Adrenal gland (tissue), 19 donors: ENCODE measurements around the gene ZNF184. TPM values are rescaled to one million over a fixed set of nuclear protein-coding genes. Genes with fewer than 3 reads are reported as not detected.

Experiments used
- DNase-seq, 7 donors: peaks; one replicate each; pipeline ENCODE4 v3.0.0-alpha.2; 2019 to 2020
- H3K27ac ChIP-seq, 5 donors: fragments of 200-600 bp; sonication (generic) in 4 of 5; 1 replicate in 3 of 5; 2 replicates in 2 of 5; pipeline versions ENCODE4 v1.5.1 to v1.8.0; 2016 to 2020; ENCODE audit warnings: mild to moderate bottlenecking in 1 of 5
- H3K27me3 ChIP-seq: fragments of 200-600 bp; 2 replicates; pipeline ENCODE4 v1.8.0; 2021
- H3K36me3 ChIP-seq, 2 donors: fragments of 200-600 bp; replicated peaks in 1 of 2; 1 replicate in 1 of 2; 2 replicates in 1 of 2; pipeline versions ENCODE4 v1.5.1 to v1.8.0; 2018 to 2022
- H3K4me1 ChIP-seq, 2 donors: fragments of 200-600 bp; replicated peaks in 1 of 2; 1 replicate in 1 of 2; 2 replicates in 1 of 2; pipeline versions ENCODE4 v1.5.1 to v1.8.0; 2018 to 2021
- H3K4me3 ChIP-seq, 4 donors: fragments of 200-600 bp; sonication (generic) in 3 of 4; one replicate each; pipeline ENCODE4 v1.5.1; 2016 to 2018
- H3K9me3 ChIP-seq, 3 donors: fragments of 200-600 bp; sonication (generic) in 1 of 3; replicated peaks in 1 of 3; 1 replicate in 2 of 3; 2 replicates in 1 of 3; pipeline versions ENCODE4 v1.5.1 to v1.8.0; 2016 to 2021
- CTCF ChIP-seq, 6 experiments: fragments of 450-650 bp in 4 of 6; fragments of 200-600 bp in 2 of 6; sonication (generic) in 1 of 6; IDR thresholded peaks; 1 replicate in 5 of 6; 2 replicates in 1 of 6; pipeline versions ENCODE4 v1.5.1 to v1.8.0; 2016 to 2021; ENCODE audit warnings: antibody characterized with exemption in 6 of 6, mild to moderate bottlenecking in 2 of 6, moderate library complexity in 1 of 6
- POLR2A ChIP-seq, 2 donors: fragments of 450-650 bp; IDR thresholded peaks; one replicate each; pipeline ENCODE4 v1.6.1; 2017; ENCODE audit warnings: antibody characterized with exemption in 2 of 2, mild to moderate bottlenecking in 2 of 2, moderate library complexity in 1 of 2
- WGBS, 4 donors: extraction: QIAGEN DNeasy Blood & Tissue Kit in 2 of 4; methylation state at CpG; one replicate each; pipeline versions ENCODE4 v1.1.5 to v1.1.7; 2013 to 2017; 5-methylcytosine and 5-hydroxymethylcytosine counted together
- intact Hi-C, 2 donors: fragments of 100-400 bp; cut with DNase I; formaldehyde crosslinking; loops; one replicate each; pipeline versions ENCODE4 v1.14.1 to v1.15.0; 2022 to 2023
- long read RNA-seq, 10 donors: library from polyadenylated mRNA in 3 of 10; unstranded in 2 of 10; stranded (forward) in 1 of 10; transcript quantifications; one replicate each; pipeline ENCODE4 v2.0.0 and lab custom pipeline, GENCODE V29; 2021 to 2026
- polyA plus RNA-seq, 3 donors: library from polyadenylated mRNA; stranded (reverse); fragments of 200-250 nt in 2 of 3; fragments of 350-450 nt in 1 of 3; fragmentation: Illumina TruSeq in 1 of 3; extraction: RNeasy Lipid Tissue Mini Kit (QIAGEN cat#74804) in 1 of 3; gene quantifications; one replicate each; pipeline ENCODE4 v1.2.3, GENCODE V29; 2013 to 2014
- total RNA-seq, 9 donors: library from RNA; depleted of rRNA in 4 of 9; stranded (reverse); fragments of >200 nt in 4 of 9; fragments of 120-200 nt in 1 of 9; fragmentation: NEBNext Ultra II Directional in 1 of 9; extraction: Animal tissue kit (Norgen Biotek cat#: 25700) in 1 of 9; gene quantifications; one replicate each; pipeline versions ENCODE4 v1.1.0 to v1.2.4, GENCODE V29; 2013 to 2023
- donor health status: healthy with polysubstance abuse.
- donor health status: Bipolar disorder and iron deficiency.
- donor health status: DM: yes; HTN: yes; CAD: no.
- donor health status: DM: no; HTN: no; CAD: no.
- donor health status: DM: no; HTN: no; CAD: no.
- donor health status: DM: yes; HTN: yes; CAD: no.

ZNF184 gene
- total RNA-seq (1 to 10 TPM; 3.1 to 8.3 (median 4.9) TPM), polyA plus RNA-seq (1 to 10 TPM; 1.3 to 6.0 (median 1.6) TPM)
- long read RNA-seq, donor 1 = 0 reads
- long read RNA-seq, donor 2, partial matches to known transcripts = 0 of 2 reads
- long read RNA-seq, donor 2, other reads (novel, unspliced or antisense) = 0 of 2 reads
- long read RNA-seq, donor 3, partial matches to known transcripts = 0 of 1 reads
- long read RNA-seq, donor 3, other reads (novel, unspliced or antisense) = 0 of 1 reads
- long read RNA-seq, donor 4, partial matches to known transcripts = 0 of 3 reads
- long read RNA-seq, donor 4, other reads (novel, unspliced or antisense) = 1 of 3 reads
- long read RNA-seq, donor 5, transcript ZNF184-201 (6 exons, 3,101 nt) = major isoform, 7 of 15 reads
- long read RNA-seq, donor 5, partial matches to known transcripts = 2 of 15 reads
- long read RNA-seq, donor 5, other reads (novel, unspliced or antisense) = 6 of 15 reads
- long read RNA-seq, donor 6, partial matches to known transcripts = 1 of 4 reads
- long read RNA-seq, donor 6, other reads (novel, unspliced or antisense) = 3 of 4 reads
- long read RNA-seq, donor 7 = 0 reads
- long read RNA-seq, donor 8 = 0 reads
- long read RNA-seq, donor 9 = 0 reads
- long read RNA-seq, donor 10 = 0 reads

GRCh38 chr6:27472617-27473400, at the start of gene ZNF184:
Gene ZNF184, minus strand, starts transcription at chr6:27473105. Its CDS starts 811 bp downstream, at chr6:27472294.
- no peaks in the 10 kb centered on the region for H3K9me3 ChIP-seq
- WGBS, 4 donors = 0 to 1% (median 0%) methylated on average over 9 to 56 of the region's 56 CpGs
- peak; percentile 95 to 98 (median 97) for DNase-seq
- TF ChIP-seq CTCF (IDR thresholded peaks at IDR 0.05) (peak in 1 of 6 experiments; percentile 43), POLR2A (IDR thresholded peaks at IDR 0.05) (peak; percentile 40 to 88)
- H3K27ac ChIP-seq = peak within 1 kb of the TSS; percentile 31 to 97 (median 79)
- no peaks in the 10 kb centered on the region for H3K27me3 ChIP-seq
- peak within 1 kb of the TSS in 3 of 4 donors; percentile 44 to 92 (median 90) for H3K4me3 ChIP-seq
- intact Hi-C loops = no loop called here
- peaks cover 7 to 11% of the 10 kb centered on the region in 2 donors for H3K4me1 ChIP-seq
- H3K36me3 ChIP-seq = no peaks in the 10 kb centered on the region

- Histone ChIP-seq H3K27ac (peak overlapping the region in 4 of 5 donors; percentile 61 to 88 (median 88)), H3K4me1 (peaks cover 0 to 8% of the 10 kb centered on the region in 2 donors)
- DNase-seq = peak; percentile 58 to 86 (median 66)
Observed at GRCh38 chr6:27518881-27519795, 46.2 kb upstream of the ZNF184 start.

More at GRCh38 chr6:27518881-27519795, 46.2 kb upstream of the ZNF184 start:
- H3K9me3 ChIP-seq = no peaks in the 10 kb centered on the region
- WGBS, 4 donors = 0 to 2% (median 1%) methylated on average over 34 to 42 of the region's 42 CpGs
- H3K4me3 ChIP-seq = peak overlapping the region in 3 of 4 donors; percentile 0 to 66 (median 66)
- no peaks in the 10 kb centered on the region for H3K36me3 ChIP-seq
- peak; percentile 46 to 78 (median 64) for TF ChIP-seq CTCF (IDR thresholded peaks at IDR 0.05)
- peak in 1 of 2 donors; percentile 12 for TF ChIP-seq POLR2A (IDR thresholded peaks at IDR 0.05)
- intact Hi-C loops = loop anchor here (10.0 kb wide), 2 partner anchors 236 to 376 kb away; a partner anchor contains a TSS
- no peaks in the 10 kb centered on the region for H3K27me3 ChIP-seq
